ENCODE data around the gene B4GALT7.

DNA sequence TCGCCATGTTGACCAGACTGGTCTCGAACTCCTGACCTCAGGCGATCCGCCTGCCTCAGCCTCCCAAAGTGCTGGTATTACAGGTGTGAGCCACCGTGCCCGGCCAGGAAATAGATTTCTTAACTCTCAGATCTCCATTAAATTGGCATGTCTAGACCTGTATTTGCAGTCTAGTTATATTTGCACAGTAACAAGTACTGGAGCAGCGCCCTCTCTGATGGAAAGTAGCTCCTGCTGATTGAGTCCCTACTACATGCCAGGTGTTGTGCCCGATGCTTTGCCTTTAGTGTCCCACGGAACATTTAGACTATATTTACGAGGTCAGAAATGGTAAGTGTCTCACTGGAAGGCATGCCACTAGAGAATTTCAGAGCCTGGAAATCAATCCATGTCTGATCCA is 23.8 kb upstream of the B4GALT7 start:
- TF ChIP-seq, protein P1, sequence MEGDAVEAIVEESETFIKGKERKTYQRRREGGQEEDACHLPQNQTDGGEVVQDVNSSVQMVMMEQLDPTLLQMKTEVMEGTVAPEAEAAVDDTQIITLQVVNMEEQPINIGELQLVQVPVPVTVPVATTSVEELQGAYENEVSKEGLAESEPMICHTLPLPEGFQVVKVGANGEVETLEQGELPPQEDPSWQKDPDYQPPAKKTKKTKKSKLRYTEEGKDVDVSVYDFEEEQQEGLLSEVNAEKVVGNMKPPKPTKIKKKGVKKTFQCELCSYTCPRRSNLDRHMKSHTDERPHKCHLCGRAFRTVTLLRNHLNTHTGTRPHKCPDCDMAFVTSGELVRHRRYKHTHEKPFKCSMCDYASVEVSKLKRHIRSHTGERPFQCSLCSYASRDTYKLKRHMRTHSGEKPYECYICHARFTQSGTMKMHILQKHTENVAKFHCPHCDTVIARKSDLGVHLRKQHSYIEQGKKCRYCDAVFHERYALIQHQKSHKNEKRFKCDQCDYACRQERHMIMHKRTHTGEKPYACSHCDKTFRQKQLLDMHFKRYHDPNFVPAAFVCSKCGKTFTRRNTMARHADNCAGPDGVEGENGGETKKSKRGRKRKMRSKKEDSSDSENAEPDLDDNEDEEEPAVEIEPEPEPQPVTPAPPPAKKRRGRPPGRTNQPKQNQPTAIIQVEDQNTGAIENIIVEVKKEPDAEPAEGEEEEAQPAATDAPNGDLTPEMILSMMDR (IDR thresholded peaks at IDR 0.05): no peak
- TF ChIP-seq RXRA (IDR thresholded peaks at IDR 0.05; ENCODE audit: borderline replicate concordance, low read depth) (no peak), EP300 (IDR thresholded peaks at IDR 0.05; ENCODE audit: borderline replicate concordance in 1 of 2, low read depth in 1 of 2, low read length in 1 of 2) (no peak), IRF3 (IDR thresholded peaks at IDR 0.05; ENCODE audit: low read depth, low read length) (no peak), CHD2 (IDR thresholded peaks at IDR 0.05; ENCODE audit: low read length, partially characterized antibody) (no peak), RAD21 (IDR thresholded peaks at IDR 0.05; ENCODE audit: low read length) (no peak), FOXM1 (IDR thresholded peaks at IDR 0.05; ENCODE audit: low read depth) (no peak), TAF1 (IDR thresholded peaks at IDR 0.05; ENCODE audit: borderline replicate concordance, low read depth, low read length) (no peak), EZH2phosphoT487 (IDR thresholded peaks at IDR 0.05; ENCODE audit: borderline replicate concordance, low read depth) (no peak), TCF12 (IDR thresholded peaks at IDR 0.05) (no peak), RFX5 (IDR thresholded peaks at IDR 0.05; ENCODE audit: low read length) (no peak)
- TF ChIP-seq, protein P2, sequence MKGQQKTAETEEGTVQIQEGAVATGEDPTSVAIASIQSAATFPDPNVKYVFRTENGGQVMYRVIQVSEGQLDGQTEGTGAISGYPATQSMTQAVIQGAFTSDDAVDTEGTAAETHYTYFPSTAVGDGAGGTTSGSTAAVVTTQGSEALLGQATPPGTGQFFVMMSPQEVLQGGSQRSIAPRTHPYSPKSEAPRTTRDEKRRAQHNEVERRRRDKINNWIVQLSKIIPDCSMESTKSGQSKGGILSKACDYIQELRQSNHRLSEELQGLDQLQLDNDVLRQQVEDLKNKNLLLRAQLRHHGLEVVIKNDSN (IDR thresholded peaks at IDR 0.05; ENCODE audit: borderline replicate concordance, low read depth): no peak
